LNCAP (cell line): ENCODE measurements around the gene AP2A2.

Source experiments
- TF ChIP-seq, protein P1 (sequence below): fragments of 450-650 bp; IDR thresholded peaks from 2 replicates; pipeline ENCODE4 v1.5.1; 2017; ENCODE audit warnings: mild to moderate bottlenecking

Gene AP2A2

DNA sequence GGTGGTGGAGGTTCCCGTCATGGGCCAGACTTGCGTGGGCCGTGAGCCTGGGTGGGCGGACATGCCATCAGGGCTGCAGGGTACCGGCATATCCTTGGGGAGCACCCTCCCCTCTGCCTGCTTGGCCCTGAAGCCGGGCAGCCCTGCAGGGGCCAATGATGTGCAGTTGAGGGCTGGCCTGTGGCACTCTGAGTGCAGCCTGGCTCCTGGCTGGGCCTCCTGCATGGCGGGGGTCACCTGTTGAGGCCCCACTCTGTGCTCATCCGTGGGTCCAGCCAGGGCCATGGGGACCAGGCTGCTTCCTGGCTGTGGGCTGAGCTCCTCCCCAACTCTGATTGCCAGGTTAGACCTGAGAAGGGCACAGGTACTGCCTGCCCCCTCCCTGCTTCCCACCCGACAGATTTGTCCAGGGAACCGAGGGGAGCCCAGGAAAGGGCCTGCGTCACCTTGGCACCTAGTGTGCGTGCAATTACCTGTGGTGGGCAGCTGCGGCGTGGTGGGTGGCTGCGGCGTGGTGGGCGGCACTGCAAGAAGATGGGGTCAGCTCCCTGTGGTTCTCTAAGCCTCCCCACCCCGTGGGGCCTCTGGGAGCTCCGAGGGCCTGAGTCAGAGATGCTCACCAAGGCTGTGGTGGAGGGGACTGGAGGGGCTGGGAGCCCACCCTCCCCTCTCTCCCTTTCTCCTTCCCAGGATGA, 94.7 kb downstream of the AP2A2 start:
- TF ChIP-seq, protein P1, sequence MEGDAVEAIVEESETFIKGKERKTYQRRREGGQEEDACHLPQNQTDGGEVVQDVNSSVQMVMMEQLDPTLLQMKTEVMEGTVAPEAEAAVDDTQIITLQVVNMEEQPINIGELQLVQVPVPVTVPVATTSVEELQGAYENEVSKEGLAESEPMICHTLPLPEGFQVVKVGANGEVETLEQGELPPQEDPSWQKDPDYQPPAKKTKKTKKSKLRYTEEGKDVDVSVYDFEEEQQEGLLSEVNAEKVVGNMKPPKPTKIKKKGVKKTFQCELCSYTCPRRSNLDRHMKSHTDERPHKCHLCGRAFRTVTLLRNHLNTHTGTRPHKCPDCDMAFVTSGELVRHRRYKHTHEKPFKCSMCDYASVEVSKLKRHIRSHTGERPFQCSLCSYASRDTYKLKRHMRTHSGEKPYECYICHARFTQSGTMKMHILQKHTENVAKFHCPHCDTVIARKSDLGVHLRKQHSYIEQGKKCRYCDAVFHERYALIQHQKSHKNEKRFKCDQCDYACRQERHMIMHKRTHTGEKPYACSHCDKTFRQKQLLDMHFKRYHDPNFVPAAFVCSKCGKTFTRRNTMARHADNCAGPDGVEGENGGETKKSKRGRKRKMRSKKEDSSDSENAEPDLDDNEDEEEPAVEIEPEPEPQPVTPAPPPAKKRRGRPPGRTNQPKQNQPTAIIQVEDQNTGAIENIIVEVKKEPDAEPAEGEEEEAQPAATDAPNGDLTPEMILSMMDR, result no peak

DNA sequence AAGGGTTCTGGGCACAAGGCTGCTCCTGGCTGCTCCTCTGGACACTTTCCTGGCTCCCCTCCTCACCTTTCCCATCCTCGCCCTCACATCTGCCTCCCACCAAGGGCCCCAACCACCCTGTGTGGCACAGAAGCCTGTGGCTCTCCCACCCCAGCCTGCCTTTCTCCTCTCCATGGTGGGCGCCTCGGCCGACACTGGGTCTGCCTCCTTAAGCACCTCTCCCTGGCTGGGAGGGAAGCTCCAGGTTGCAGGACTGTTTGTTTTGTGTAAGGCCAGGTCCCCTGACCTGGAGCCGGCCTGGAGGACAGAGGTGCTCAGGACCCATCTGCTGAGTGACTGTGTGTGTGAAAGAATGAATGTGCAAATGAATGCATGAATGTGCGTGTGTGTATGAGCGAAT, 96.7 kb downstream of the AP2A2 start:
- TF ChIP-seq, protein P1, result no peak

DNA sequence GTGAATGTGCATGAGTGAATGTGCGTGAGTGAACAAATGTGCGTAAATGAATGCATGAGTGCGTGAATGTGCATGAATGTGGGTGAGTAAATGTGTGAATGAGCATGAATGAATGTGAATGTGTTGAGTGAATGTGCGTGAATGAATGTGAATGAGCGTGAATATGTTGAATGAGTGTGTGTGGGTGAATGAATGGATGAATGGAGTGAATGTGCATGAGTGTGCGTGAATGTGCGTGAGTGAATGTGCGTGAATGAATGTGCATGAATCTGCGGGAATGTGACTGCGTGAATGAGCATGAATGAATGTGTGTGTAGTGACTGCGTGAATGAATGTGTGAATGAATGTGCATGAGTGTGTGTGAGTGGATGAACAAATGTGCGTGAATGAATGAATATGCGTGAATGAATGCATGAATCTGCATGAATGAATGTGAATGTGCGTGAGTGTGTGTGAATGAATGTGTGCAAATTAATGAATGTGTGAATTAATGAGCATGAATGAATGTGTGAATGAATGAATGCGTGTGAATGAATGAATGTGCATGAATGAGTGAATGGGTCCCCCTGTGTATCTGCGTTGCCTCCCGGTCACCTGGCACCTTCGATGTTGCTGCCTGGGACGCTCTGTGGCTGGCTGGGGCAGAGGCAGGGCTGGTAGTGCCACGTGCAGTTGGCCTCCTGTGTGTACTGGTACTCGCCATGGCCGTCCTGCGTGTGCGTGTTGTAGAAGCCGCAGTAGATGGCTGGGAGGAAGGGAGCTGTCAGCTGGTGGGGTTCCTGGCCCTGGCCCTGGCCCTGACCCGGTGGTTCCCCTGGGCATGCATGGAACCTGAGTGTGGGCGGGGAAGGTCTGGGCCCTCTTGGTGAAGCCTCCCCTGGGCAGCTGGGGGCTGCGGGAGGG, 97.5 kb downstream of the AP2A2 start:
- TF ChIP-seq, protein P1, result no peak

DNA sequence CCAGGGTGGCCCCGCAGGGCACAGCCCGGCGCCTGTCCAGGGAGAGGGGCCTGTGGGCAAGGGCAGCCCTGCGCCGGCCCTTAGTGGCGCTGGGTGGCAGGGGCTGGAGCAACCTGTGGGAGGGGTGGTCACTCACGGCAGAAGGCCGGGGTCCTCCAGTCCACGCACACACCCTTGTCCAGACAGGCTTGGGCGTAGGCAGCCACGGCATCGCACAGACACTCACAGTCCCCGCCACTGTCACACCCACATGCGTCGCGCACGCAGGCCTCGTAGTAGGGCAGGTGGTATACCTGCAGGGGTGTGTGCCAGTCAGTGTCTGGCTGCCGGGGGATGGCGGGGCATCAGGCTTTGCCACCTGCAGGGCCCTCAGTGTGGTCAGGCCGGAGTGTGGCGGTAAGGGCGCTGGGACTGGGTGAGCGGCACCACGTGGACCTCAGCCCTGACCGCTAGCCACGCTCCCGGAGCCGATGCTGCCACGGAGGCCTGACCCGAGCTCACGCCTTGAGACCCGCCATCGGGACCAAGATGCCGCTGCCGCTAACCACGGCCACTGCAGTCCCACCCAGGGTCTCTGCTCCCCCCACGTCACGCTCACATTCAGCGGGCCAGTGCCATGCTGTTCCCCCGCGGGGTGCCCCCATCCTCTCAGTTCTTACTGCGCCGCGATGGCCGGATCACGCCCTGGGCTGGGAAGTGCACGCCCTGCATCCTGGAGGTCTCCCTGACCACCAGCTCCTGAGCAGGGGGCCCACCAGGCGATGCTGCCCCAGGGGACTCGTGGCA, 98.3 kb downstream of the AP2A2 start:
- TF ChIP-seq, protein P1, result no peak

DNA sequence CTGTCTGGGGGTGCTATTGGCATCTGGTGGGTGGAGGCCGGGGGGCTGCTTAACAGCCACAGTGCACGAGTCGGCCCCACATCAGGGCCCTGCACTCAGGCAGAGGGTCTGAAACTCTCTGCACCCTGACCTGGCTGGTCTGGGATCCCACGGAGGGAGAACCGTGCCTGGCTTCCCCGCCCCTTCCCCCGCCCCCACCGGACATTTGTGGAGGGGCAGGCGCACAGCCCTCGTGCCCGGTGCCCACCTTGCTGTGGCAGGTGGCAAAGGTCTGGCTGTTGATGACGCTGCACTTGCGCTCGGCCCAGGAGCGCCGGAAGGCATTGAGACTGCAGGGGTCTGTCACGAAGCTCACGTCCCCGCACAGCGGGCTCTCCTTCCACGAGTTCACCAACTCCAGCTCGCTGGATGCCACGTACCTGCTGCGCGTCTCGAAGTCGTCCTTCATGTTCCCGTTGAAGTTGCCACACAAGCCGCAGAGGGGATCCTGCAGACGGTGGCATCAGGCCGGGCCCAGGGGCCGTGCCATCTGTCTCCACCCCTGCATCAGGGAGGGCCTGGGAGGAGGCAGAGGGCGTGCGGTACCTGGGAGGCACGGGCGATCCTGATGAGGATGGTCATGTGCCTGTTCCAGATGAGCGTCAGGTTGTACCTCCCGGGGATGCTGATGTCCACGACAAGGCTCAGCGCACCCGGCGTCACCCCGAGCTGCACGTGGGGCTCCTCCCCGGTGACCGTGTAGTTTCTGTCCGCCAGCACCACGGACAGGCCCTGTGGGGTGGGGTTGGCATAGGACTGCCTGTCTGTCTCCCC, 99.1 kb downstream of the AP2A2 start:
- TF ChIP-seq, protein P1, result no peak

DNA sequence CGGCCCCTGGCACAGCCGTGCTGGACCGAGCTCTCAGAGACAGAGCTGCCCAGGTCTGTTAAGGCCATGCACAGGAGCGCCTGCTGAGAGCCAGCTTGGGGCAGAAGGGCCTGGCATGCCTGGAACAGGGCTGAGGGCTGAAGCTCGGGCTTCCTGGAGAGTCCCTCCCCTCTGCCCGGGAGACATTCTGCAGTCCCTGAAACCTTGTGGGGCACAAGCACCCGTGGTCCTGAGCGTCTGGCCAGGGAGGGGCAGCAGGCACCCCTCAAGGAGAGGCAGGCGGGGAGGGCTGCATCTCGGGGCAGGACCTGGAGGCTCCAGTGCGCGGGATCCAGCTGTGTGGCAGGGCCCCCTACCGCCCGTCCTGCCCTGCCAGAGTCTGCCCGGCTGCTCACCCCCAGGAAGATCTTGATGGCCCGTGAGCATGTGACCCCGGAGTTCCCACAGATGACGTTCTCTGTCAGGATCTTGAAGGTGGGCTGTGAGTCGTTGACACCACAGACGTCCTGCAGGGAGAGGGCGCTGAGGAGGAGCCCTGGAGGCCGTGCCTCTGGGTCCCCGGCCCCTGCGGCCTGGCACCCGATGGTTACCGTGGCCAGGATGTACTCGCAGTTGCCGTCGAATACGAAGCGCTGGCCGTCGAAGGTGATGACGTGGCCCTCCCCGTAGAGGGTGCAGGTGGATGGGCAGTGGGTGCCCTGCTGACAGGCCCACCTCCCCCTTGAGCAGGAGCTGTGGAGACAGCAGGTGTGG, 99.9 kb downstream of the AP2A2 start:
- TF ChIP-seq, protein P1, result no peak
